T-helper 9 cell (primary cell): ENCODE measurements around the gene DMAC2L.
"Not testable (repeated sequence)": the region's sequence is repeated elsewhere in the genome, so short reads cannot be mapped to it uniquely, and the experiment has no call there.

ENCODE experiments used
- DNase-seq: peaks from one replicate; pipeline ENCODE4 v3.0.0-alpha.2; 2020

Gene DMAC2L

DNA sequence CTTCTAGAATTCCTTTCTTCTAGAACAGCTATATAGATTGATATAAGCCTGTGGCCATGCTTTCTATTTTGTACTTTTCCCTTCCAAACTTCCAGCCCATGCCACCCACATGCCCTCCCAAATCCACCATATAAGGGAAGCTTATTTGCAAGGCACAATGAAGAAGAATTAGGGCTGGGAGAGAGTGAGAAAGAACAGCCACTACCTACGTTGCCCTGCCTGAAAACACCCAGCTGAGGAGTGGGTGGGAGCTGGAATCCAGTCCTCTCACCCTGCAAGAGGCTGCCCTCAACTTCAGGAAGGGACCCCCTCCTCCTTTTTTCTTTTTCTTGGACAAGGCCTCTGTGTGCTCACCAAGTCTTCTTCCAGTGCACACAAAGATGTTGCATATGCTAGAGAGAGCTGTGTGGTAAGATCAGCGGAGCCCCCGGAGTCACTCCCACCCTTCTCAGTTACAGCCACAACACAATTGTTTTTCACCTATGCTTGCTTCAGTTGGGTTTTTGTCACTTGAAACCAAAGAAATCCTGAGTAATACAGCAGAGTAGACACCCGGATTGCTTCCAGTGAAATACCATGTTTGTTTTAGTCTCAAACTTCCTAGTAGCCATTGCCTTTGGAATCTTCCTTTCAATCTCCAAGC lies 45.8 kb downstream of the DMAC2L start:
- DNase-seq: no peak

DNA sequence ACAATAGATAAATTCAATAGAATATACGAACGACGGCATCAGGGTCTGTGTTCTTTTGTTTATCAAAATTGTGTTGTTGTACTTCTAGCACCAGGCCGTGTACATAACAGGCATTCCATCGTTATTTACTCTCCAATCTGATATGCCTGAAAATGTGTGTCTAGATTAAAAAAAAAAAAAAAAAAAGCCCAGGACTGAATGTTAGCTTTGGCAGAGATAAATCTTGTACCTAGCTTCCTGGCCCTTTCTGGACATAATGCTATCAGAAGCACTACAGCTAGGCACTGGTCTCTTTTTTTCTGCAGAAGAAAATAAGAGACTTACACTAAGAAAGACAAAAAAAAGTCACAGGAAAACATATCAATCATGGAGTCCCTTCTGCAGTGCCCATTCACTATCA lies 47.5 kb downstream of the DMAC2L start:
- no peak for DNase-seq

DNA sequence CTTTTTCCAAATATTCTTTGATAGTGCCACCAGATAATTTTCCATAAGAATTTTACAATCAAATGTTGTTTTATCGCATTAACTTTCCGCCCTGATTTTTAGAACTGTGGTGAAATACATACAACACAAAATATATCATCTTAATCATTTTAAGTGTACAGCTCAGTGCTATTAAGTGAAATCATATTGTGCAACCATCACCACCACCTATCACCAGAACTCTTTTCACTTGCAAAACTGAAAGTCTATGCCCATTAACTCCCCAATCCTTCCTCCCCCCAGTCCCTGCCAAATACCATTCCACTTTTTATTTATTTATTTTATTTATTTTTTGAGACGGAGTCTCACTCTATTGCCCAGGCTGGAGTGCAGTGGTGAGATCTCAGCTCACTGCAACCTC lies 48.0 kb downstream of the DMAC2L start:
- no peak for DNase-seq

DNA sequence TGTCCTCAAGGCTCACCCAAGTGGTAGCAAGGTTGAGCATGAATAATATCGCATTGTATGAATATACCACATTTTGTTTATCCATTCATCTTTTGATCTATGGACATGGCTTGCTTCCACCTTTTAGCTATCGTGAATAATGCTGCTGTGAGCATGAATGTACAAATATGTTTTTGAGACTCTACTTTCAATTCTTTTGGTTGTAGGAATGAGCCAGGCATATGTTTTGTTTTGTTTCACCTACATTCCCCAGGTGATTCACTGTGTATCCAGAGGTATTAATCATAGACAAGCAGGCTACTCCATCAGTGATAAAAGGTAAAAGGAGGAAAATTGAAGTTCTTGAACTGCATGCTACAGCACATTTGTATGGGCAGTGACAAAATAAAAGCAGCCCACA lies 48.7 kb downstream of the DMAC2L start:
- DNase-seq: no peak

DNA sequence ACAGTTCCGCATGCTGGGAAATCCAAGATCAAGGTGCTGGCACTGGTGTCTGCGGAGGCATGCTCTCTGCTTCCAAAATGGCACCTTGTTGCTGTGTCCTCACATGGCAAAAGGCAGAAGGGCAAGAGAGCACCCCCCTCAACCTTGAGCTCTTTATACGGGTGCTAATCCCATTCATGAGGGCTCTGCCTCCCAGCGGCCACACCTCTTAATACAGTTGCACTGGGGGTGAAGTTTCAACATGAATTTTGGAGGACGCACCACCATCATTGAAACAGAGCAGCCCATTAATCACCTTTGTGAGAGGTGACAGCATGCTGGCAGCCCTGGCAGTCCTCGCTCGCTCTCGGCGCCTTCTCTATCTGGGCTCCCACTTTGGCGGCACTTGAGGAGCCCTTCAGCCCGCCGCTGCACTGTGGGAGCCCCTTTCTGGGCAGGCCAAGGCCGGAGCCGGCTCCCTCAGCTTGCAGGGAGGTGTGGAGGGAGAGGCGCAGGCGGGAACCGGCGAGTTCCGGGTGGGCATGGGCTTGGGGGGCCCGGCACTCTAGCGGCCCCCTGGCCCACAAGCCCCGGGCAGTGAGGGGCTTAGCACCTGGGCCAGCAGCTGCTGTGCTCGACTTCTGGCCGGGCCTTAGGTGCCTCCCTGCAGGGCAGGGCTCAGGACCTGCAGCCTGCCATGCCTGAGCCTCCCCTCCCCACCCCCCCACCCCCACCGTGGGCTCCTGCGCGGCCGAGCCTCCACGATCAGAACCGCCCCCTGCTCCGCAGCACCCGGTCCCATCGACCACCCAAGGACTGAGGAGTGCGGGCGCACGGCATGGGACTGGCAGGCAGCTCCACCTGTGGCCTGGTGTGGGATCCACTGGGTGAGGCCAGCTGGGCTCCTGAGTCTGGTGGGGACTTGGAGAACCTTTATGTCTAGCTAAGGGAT lies 49.6 kb downstream of the DMAC2L start:
- not testable (repeated sequence) for DNase-seq

DNA sequence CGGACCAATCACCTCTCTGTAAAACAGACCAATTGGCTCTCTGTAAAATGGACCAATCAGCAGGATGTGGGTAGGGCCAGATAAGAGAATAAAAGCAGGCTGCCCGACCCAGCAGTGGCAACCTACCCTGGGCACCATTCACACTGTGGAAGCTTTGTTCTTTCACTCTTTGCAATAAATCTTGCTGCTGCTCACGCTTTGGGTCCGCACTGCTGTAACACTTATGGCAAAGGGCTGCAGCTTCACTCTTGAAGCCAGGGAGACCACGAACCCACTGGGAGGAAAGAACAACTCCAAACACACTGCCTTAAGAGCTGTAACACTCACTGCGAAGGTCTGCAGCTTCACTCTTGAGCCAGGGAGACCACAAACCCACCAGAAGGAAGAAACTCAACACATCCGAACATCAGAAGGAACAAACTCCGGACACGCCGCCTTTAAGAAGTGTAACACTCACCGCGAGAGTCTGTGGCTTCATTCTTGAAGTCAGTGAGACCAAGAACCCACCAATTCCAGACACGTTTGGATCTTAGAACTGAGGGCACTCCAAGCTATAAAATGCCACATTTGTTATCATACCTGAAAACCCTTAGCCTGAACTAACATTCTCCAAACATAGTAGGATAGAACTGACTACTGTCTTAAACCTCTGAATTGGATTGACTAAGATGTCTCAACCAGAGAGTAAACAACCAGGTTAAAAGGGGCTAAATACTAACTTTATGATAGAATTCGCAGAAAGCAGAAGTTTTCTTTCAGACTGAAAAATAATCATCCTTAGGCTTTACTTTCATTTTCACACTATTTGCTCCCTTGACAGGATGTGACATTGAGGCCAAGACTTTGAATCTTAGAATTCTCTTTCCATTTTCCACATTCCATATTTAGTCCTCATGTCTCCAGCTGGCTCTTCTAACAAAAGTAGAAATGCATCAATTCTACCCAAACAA lies 50.9 kb downstream of the DMAC2L start:
- DNase-seq: no peak

DNA sequence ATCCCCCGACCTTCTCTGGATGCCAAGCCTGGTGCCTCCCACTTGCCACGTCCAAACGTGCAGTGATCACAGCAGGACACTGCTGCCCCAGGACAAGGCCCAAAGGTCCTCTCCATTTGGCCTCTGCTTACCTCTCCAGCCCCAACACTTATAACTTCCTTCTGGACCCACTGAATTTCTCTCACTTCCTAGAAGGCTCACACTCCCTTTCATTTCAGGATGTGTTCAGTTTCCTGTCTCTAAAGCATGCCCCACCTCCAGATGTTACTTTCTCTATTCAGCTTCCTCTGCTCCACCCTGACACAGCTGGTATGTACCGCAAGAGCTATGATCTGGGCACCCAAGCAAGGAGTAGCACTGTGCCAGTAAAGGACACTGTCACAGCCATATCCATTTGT lies 51.6 kb downstream of the DMAC2L start:
- peak; percentile 7 for DNase-seq

DNA sequence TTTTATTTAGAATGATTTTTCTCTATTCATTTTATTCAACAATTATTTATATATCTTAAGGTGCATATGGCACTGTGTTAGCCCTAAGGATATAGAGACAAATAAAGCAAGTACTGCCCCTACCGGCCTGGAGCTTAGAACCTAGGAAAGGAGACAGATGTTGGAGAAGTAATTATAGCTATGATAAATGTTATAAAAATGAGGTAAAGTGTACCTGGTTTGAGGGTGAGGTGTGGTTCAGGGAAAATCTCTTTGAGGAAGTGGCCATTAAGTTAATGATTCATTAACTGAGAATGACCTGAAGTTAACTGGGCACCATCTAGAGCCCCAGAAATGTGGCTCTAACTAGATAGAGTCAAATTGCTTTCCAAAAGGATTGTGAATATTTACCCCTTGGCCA lies 52.7 kb downstream of the DMAC2L start:
- no peak for DNase-seq

DNA sequence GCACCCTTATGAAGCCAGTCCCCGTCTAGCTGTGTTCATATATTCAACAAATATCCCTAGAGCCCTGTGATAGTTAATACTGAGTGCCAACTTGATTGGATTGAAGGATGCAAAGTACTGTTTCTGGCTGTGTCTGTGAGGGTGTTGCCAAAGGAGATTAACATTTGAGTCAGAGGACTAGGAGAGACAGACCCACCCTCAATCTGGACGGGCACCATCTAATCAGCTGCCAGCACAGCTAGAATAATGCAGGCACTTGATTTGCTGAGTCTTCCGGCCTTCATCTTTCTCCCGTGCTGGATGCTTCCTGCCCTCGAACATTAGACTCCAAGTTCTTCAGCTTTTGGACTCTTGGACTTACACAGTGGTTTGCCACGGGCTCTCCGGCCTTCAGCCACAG lies 53.4 kb downstream of the DMAC2L start:
- DNase-seq: not testable (repeated sequence)

DNA sequence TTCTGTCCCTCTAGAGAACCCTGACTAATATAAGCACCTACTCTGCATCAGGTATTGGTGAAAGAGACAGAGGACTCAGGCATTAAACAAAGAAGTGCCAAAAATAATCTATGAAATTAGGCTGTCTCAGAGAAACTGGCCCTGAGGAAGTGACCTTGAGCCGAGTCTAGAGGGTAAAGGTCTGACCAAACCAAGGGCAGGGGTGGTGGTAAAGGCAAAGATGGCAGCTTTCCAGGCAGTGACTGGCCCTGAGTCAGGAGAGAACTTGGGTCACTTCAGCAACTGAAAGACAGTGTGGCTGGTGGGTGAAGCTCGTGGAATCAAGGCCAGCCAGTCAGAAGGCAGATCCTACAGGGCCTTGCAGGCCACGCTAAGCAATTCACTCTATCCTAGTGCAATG lies 54.0 kb downstream of the DMAC2L start:
- DNase-seq: no peak

DNA sequence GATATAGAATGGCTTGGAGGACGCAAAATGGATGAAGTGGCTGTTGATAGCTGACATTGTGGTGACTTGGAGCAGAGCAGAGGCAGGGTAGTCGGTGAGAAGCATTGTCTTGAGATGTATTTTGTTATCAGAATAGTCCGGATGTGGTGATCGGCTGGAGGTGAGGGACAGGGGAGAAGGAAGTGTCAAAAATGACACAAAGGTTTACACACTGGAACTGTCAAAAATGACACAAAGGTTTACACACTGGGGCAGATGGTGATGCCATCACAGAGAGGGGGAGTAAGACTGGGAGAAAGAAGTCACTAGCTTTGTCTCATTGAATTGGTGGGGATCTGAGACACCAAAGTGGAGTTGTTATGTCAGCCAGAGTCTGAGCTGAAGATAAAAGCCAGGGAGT lies 54.5 kb downstream of the DMAC2L start:
- DNase-seq: no peak

DNA sequence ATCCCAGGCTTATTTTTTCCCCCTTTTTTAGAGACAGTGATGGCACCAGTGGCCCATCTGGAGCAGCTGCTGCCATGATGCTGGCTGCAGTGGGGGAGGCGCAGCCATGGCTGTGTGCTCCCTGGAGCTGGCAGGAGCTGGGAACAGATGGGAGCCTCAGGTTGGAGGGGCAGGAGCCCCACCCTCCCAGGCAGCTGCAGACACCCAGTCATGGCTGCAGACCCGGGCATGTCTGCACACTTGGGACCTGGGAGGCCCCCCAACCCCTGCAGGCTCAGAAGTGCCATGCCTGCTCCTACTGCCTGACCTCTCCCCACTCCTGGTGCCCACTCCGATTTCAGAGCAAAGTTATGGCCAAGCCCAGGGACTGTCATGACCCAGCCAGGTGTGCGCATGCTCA lies 59.4 kb downstream of the DMAC2L start:
- DNase-seq: no peak

DNA sequence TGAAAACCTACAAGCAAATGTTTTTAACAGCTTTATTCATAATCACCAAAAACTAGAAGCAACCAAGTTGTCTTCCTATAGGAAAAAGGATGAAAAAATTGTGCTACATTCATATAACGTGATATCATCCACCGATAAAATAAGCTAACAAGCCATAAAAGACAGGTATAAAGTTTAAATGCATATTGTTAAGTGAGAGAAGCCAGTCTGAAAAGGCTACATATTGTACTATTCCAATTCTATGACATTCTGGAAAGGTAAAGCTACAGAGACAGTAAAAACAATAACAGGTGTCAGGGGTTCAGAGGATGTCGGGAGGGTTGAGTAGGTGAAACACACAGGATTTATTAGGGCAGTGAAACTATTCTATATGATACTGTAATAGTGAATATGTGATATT lies 61.8 kb downstream of the DMAC2L start:
- DNase-seq: no peak

DNA sequence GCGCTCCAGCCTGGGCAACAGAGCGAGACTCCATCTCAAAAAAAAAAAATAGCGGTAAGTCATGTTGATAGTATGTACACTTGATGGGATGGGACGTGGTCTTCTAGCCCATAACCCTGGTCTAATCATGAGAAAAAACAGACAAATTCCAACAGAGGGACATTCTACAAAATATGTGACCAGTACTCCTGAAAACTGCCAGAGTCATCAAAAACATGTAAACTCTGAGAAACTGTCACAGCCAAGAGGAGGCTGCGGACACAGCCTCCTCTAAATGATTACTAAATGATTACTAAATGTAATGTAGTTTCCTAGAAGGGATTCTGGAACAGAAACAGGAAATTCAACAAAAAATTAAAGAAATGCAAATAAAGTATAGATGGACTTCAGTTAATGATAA lies 63.6 kb downstream of the DMAC2L start:
- no peak for DNase-seq
